ENCODE data around the gene AMH. TPM values are rescaled to one million over a fixed set of nuclear protein-coding genes. Genes with fewer than 3 reads are reported as not detected.
A peak's percentile ranks its signal among the peaks of the same experiment; 100 is the strongest.

Gene AMH
- total RNA-seq, 3 donors from 2014 or later: 2.5 to 3.9 TPM; not detected in 1

GRCh38 chr19:2233601-2234280, 15.4 kb upstream of the AMH start:
- Histone ChIP-seq H3K9me3 (no peaks in the 10 kb centered on the region), H3K27ac (no peak overlapping the region), H3K36me3 (no peaks in the 10 kb centered on the region), H3K4me3 (no peak overlapping the region), H3K27me3 (no peaks in the 10 kb centered on the region), H3K4me1 (peaks cover 0 to 16% of the 10 kb centered on the region in 2 donors)
- no peak for DNase-seq (ENCODE audit: low spot score in 2 of 2)
- TF ChIP-seq CTCF (IDR thresholded peaks at IDR 0.05): no peak
- no peak for TF ChIP-seq POLR2A (IDR thresholded peaks at IDR 0.05)
- no peak for TF ChIP-seq POLR2AphosphoS5 (IDR thresholded peaks at IDR 0.05)
- intact Hi-C loops (cut with DNase I; ENCODE audit: low total_unique reads): no loop called here

- peak overlapping the region; percentile 99 for H3K27ac ChIP-seq
- peaks cover 0 to 24% of the 10 kb centered on the region in 2 donors for H3K4me1 ChIP-seq
- intact Hi-C loops (cut with DNase I; ENCODE audit: low total_unique reads): loop anchor here (5.0 kb wide), 1 partner anchor 37 kb away; no protein-coding TSS in a partner anchor
- H3K9me3 ChIP-seq: no peaks in the 10 kb centered on the region
- no peak for DNase-seq (ENCODE audit: low spot score in 2 of 2)
- peak overlapping the region; percentile 84 to 95 (median 85) for H3K4me3 ChIP-seq
- no peak for TF ChIP-seq POLR2AphosphoS5 (IDR thresholded peaks at IDR 0.05)
- no peak for TF ChIP-seq POLR2A (IDR thresholded peaks at IDR 0.05)
- no peak for TF ChIP-seq CTCF (IDR thresholded peaks at IDR 0.05)
- H3K36me3 ChIP-seq: no peaks in the 10 kb centered on the region
- H3K27me3 ChIP-seq: no peaks in the 10 kb centered on the region
Measured at GRCh38 chr19:2234996-2235380, 14.1 kb upstream of the AMH start.

GRCh38 chr19:2235381-2236063, 13.6 kb upstream of the AMH start:
- no peak for TF ChIP-seq POLR2AphosphoS5 (IDR thresholded peaks at IDR 0.05)
- TF ChIP-seq POLR2A (IDR thresholded peaks at IDR 0.05): no peak
- TF ChIP-seq CTCF (IDR thresholded peaks at IDR 0.05): no peak
- DNase-seq (ENCODE audit: low spot score in 2 of 2): peak in 1 of 2 donors; percentile 32
- intact Hi-C loops (cut with DNase I; ENCODE audit: low total_unique reads): loop anchor here (5.0 kb wide), 1 partner anchor 37 kb away; no protein-coding TSS in a partner anchor
- H3K27ac ChIP-seq: peak overlapping the region; percentile 99
- no peaks in the 10 kb centered on the region for H3K36me3 ChIP-seq
- no peaks in the 10 kb centered on the region for H3K27me3 ChIP-seq
- H3K4me3 ChIP-seq: peak overlapping the region; percentile 84 to 95 (median 85)
- H3K9me3 ChIP-seq: no peaks in the 10 kb centered on the region
- peaks cover 1 to 29% of the 10 kb centered on the region in 2 donors for H3K4me1 ChIP-seq

- no peak for DNase-seq (ENCODE audit: low spot score in 2 of 2)
- intact Hi-C loops (cut with DNase I; ENCODE audit: low total_unique reads): loop anchor here (5.0 kb wide), 1 partner anchor 36 kb away; no protein-coding TSS in a partner anchor
- no peaks in the 10 kb centered on the region for H3K36me3 ChIP-seq
- H3K27me3 ChIP-seq: no peaks in the 10 kb centered on the region
- TF ChIP-seq POLR2AphosphoS5 (IDR thresholded peaks at IDR 0.05) (no peak), CTCF (IDR thresholded peaks at IDR 0.05) (no peak), POLR2A (IDR thresholded peaks at IDR 0.05) (no peak)
- peak overlapping the region; percentile 99 for H3K27ac ChIP-seq
- peaks cover 6 to 34% of the 10 kb centered on the region in 2 donors for H3K4me1 ChIP-seq
- peak overlapping the region; percentile 84 to 95 (median 85) for H3K4me3 ChIP-seq
- H3K9me3 ChIP-seq: no peaks in the 10 kb centered on the region
Measured at GRCh38 chr19:2236064-2236313, 13.1 kb upstream of the AMH start.
